Ovary (tissue), 9 donors: ENCODE measurements around the gene ANAPC15. TPM values are rescaled to one million over a fixed set of nuclear protein-coding genes. Genes with fewer than 3 reads are reported as not detected.
"Not testable (repeated sequence)": the region's sequence is repeated elsewhere in the genome, so short reads cannot be mapped to it uniquely, and the experiment has no call there.

Experiments
- DNase-seq, 5 donors: peaks; one replicate each; pipeline ENCODE4 v3.0.0-alpha.2; 2019 to 2020
- H3K27ac ChIP-seq, 2 donors: fragments of 200-600 bp; one replicate each; pipeline versions ENCODE4 v1.5.1 to v1.8.0; 2019 to 2022
- H3K27me3 ChIP-seq: fragments of 200-600 bp; one replicate; pipeline ENCODE4 v1.8.0; 2022
- H3K36me3 ChIP-seq: fragments of 200-600 bp; sonication (generic); one replicate; pipeline ENCODE4 v1.5.1; 2019
- H3K4me1 ChIP-seq: one replicate; pipeline ENCODE4 v1.8.1; 2013; ENCODE audit warnings: mild to moderate bottlenecking, moderate library complexity; ENCODE audit not compliant: insufficient read depth
- H3K4me3 ChIP-seq: fragments of 200-600 bp; sonication (generic); one replicate; pipeline ENCODE4 v1.5.1; 2017
- H3K9me3 ChIP-seq, 2 donors: fragments of 200-600 bp in 1 of 2; sonication (generic) in 1 of 2; one replicate each; pipeline versions ENCODE4 v1.5.1 to v1.8.1; 2013 to 2019; ENCODE audit warnings: mild to moderate bottlenecking in 1 of 2, moderate library complexity in 1 of 2
- CTCF ChIP-seq, 3 donors: fragments of 450-650 bp in 2 of 3; fragments of 200-600 bp in 1 of 3; IDR thresholded peaks; one replicate each; pipeline versions ENCODE4 v1.5.1 to v1.8.0; 2016 to 2022; ENCODE audit warnings: antibody characterized with exemption in 3 of 3, mild to moderate bottlenecking in 1 of 3
- EP300 ChIP-seq: sonication (generic); formaldehyde crosslinking; IDR thresholded peaks from one replicate; pipeline ENCODE4 v1.6.1; 2017; ENCODE audit warnings: antibody characterized with exemption
- POLR2A ChIP-seq: fragments of 450-650 bp; IDR thresholded peaks from one replicate; pipeline ENCODE4 v1.6.1; 2017; ENCODE audit warnings: antibody characterized with exemption, mild to moderate bottlenecking, moderate library complexity
- WGBS, 3 donors: extraction: QIAGEN DNeasy Blood & Tissue Kit in 1 of 3; methylation state at CpG; one replicate each; pipeline versions ENCODE4 v1.1.5 to v1.1.7; 2013 to 2017; 5-methylcytosine and 5-hydroxymethylcytosine counted together
- intact Hi-C, 4 donors: fragments of 100-400 bp; cut with DNase I; formaldehyde crosslinking; loops; one replicate each; pipeline versions ENCODE4 v1.11.0 to v1.15.1; 2022 to 2023
- polyA plus RNA-seq, 2 donors: library from polyadenylated mRNA; stranded (reverse); fragments of 200-250 nt in 1 of 2; fragments of 350-450 nt in 1 of 2; fragmentation: Illumina TruSeq in 1 of 2; extraction: RNeasy Lipid Tissue Mini Kit (QIAGEN cat#74804) in 1 of 2; gene quantifications; one replicate each; pipeline ENCODE4 v1.2.3, GENCODE V29; 2013 to 2014
- total RNA-seq, 7 donors: library from RNA; depleted of rRNA in 2 of 7; stranded (reverse); fragments of >200 nt in 2 of 7; fragmentation: NEBNext Ultra II Directional in 3 of 7; extraction: Animal tissue kit (Norgen Biotek cat#: 25700) in 3 of 7; gene quantifications; one replicate each; pipeline versions ENCODE4 v1.1.0 to v1.2.4, GENCODE V29; 2016 to 2023
- donor health status: DM: no; HTN: no; CAD: no; lungs with moderate emphysema.
- donor health status: DM: no; HTN: no; CAD: no.
- donor health status: Bipolar disorder and iron deficiency.
- donor health status: DM: yes; HTN: yes; CAD: no.
- donor health status: DM: no; HTN: no; CAD: no.
- donor health status: DM: yes; HTN: yes; CAD: no.

ANAPC15 gene
- total and polyA plus RNA-seq, 9 donors = 11.1 to 44.4 (median 23.9) TPM

GRCh38 chr11:72154816-72155215 is 42.3 kb upstream of the ANAPC15 start:
- DNase-seq = no peak
- no peaks in the 10 kb centered on the region for H3K36me3 ChIP-seq
- 84 to 93% (median 84%) methylated on average over 3 of the region's 3 CpGs for WGBS, 3 donors

GRCh38 chr11:72153874-72154273 is 41.4 kb upstream of the ANAPC15 start:
- DNase-seq, H3K4me3 ChIP-seq, H3K36me3 ChIP-seq, intact Hi-C loops, H3K27me3 ChIP-seq, H3K4me1 ChIP-seq, H3K27ac ChIP-seq, H3K9me3 ChIP-seq: not testable (repeated sequence)
- 74 to 83% (median 82%) methylated on average over 6 of the region's 6 CpGs for WGBS, 3 donors

More at GRCh38 chr11:72154816-72155215, 42.3 kb upstream of the ANAPC15 start:
- no peak for TF ChIP-seq EP300
- no peak for TF ChIP-seq CTCF (IDR thresholded peaks at IDR 0.05)
- no peak for TF ChIP-seq POLR2A
- H3K27me3 ChIP-seq = no peaks in the 10 kb centered on the region
- no peaks in the 10 kb centered on the region for H3K9me3 ChIP-seq
- no peak overlapping the region for H3K4me3 ChIP-seq
- intact Hi-C loops = no loop called here
- no peaks in the 10 kb centered on the region for H3K4me1 ChIP-seq
- no peak overlapping the region for H3K27ac ChIP-seq

GRCh38 chr11:72150882-72151281 is 38.4 kb upstream of the ANAPC15 start:
- Histone ChIP-seq H3K27me3 (no peaks in the 10 kb centered on the region), H3K4me1 (no peaks in the 10 kb centered on the region), H3K9me3 (no peaks in the 10 kb centered on the region), H3K27ac (no peak overlapping the region), H3K4me3 (no peak overlapping the region), H3K36me3 (no peaks in the 10 kb centered on the region)
- no peak for TF ChIP-seq CTCF (IDR thresholded peaks at IDR 0.05)
- no peak for TF ChIP-seq EP300
- TF ChIP-seq POLR2A = no peak
- no peak for DNase-seq
- intact Hi-C loops = no loop called here
- WGBS, 3 donors = 75 to 78% (median 77%) methylated on average over 4 of the region's 4 CpGs

- Histone ChIP-seq H3K4me1 (no peaks in the 10 kb centered on the region), H3K36me3 (no peaks in the 10 kb centered on the region), H3K9me3 (no peaks in the 10 kb centered on the region), H3K27ac (no peak overlapping the region), H3K27me3 (no peaks in the 10 kb centered on the region), H3K4me3 (no peak overlapping the region)
- intact Hi-C loops = no loop called here
- WGBS, 3 donors = 32 to 76% (median 43%) methylated on average over 2 of the region's 2 CpGs
- DNase-seq = no peak
- no peak for TF ChIP-seq CTCF (IDR thresholded peaks at IDR 0.05)
- TF ChIP-seq EP300 = no peak
- no peak for TF ChIP-seq POLR2A
Measured at GRCh38 chr11:72146625-72147024, 34.1 kb upstream of the ANAPC15 start.

GRCh38 chr11:72144807-72145565 is 32.5 kb upstream of the ANAPC15 start:
- no peak for DNase-seq
- intact Hi-C loops = no loop called here
- Histone ChIP-seq H3K9me3 (no peaks in the 10 kb centered on the region), H3K27me3 (no peaks in the 10 kb centered on the region), H3K36me3 (no peaks in the 10 kb centered on the region), H3K4me3 (no peak overlapping the region), H3K27ac (no peak overlapping the region), H3K4me1 (no peaks in the 10 kb centered on the region)
- no peak for TF ChIP-seq CTCF (IDR thresholded peaks at IDR 0.05)
- no peak for TF ChIP-seq POLR2A
- TF ChIP-seq EP300 = no peak
- WGBS, 3 donors = 77 to 88% (median 79%) methylated on average over 4 of the region's 4 CpGs

GRCh38 chr11:72142543-72142942 is 30.0 kb upstream of the ANAPC15 start:
- H3K4me3 ChIP-seq, H3K36me3 ChIP-seq, H3K4me1 ChIP-seq, H3K9me3 ChIP-seq, H3K27ac ChIP-seq, H3K27me3 ChIP-seq, DNase-seq, intact Hi-C loops: not testable (repeated sequence)
- 33 to 40% methylated on average over 1 of the region's 1 CpG; no CpG with 5 or more reads in 1 of the 3 donors for WGBS, 3 donors

- H3K36me3 ChIP-seq, H3K27me3 ChIP-seq, H3K9me3 ChIP-seq, DNase-seq, H3K27ac ChIP-seq, intact Hi-C loops, H3K4me1 ChIP-seq, H3K4me3 ChIP-seq: not testable (repeated sequence)
- 30 to 47% (median 31%) methylated on average over 1 of the region's 1 CpG for WGBS, 3 donors
Measured at GRCh38 chr11:72142086-72142485, 29.6 kb upstream of the ANAPC15 start.
